Fibroblast of skin of left quadriceps (primary cell): Measurements from ENCODE around the gene MRC1.
"Not testable (repeated sequence)": the region's sequence is repeated elsewhere in the genome, so short reads cannot be mapped to it uniquely, and the experiment has no call there.

Experiments
- DNase-seq, 2 experiments: peaks; one replicate each; pipeline ENCODE4 v3.0.0-alpha.2; 2013; ENCODE audit warnings: low read depth in 2 of 2

Gene MRC1

GRCh38 chr10:17905491-17905890, 96.3 kb downstream of the MRC1 start:
- DNase-seq = no peak

DNA sequence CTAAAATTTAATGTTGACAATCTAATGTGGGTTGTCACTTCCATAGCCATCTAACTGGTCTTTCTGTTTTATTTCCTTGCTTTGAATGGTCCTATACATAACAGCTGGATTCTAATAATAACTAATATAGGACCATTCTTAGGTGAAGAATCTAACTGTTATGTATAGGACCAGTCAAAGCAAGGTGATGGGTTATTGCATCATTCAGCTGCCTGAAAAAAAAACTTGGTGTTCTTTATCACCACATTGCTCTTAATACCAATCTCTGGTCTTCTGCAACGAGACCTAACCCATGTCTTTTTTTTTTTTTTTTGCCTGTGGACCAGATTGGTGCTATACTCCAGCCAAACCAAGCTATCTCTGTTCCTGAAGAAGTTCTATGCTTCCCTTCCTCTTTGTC, 96.9 kb downstream of the MRC1 start:
- no peak for DNase-seq

GRCh38 chr10:17907641-17908040, 98.5 kb downstream of the MRC1 start:
- DNase-seq = no peak

- peak; percentile 27 for DNase-seq
Observed at GRCh38 chr10:17910125-17910789, 101.1 kb downstream of the MRC1 start.

DNA sequence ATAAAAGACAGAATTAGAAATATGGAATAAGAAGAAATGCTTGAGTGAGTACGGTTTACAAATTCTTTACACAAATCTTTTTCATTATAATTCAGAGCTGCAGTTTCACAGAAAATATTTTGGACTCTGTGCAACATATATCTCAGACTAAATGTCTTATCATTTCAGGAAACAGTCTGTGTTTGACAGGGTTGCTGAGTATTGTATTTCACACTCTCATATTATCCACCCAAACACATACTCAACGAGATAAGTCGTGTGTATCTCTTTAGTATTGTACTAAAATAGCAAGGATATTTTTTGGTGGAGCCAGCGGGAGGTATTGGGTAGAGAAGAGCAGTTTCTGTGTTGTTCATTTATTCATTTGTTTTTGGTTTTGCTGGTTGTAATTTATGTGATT, 103.6 kb downstream of the MRC1 start:
- DNase-seq = no peak

- DNase-seq = no peak
Observed at GRCh38 chr10:17913604-17914003, 104.5 kb downstream of the MRC1 start.

DNA sequence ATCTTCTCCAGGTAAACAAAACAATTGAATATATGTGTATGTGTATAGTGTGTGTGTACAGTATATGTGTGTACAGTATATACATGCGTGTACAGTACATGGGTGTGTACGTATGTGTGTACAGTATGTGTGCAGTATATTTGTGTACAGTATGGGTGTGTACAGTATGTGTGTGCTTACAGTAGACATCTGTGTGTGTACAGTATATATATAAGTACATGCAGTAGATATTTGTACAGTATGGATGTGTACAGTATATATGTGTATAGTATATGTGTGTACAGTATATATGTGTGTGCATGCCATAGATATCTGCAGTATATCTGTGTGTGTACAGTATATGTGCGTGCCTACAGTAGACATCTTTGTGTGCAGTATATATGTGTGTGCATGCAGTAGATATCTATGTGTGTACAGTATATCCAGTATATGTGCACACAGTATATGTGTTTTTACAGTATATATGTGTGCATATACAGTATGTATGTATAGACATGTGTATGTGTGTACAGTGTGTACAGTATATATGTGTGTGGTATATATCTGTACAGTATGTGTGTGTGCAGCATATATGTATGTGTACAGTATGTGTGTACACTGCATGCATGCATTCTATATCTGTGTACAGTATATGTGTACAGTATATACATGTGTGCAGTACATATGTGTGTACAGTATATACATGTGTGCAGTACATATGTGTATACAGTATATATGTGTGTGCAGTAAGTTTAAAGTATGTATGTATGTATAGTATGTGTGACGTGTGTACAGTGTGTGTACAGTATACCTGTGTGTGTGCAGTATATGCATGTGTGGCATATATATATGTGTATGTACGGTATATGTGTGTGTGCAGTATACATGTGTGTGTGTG, 105.3 kb downstream of the MRC1 start:
- no peak for DNase-seq

DNA sequence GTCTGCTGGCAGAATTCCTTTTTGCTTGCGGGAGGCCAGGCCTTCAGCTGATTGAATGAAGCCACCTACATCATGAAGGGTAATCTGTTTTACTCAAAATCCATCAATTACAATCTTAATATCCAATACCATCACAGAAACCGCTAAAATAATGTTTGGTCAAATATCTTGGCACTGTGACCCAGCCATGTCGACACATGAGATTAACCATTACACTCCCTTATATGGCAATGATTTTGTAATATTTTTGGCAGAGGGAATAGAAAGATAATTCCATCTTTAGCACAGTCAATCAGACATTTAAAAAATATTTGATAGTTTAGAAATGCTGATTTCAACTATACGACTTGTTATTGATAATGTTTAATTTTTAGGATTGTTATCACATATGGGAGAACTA, 106.0 kb downstream of the MRC1 start:
- no peak for DNase-seq

DNA sequence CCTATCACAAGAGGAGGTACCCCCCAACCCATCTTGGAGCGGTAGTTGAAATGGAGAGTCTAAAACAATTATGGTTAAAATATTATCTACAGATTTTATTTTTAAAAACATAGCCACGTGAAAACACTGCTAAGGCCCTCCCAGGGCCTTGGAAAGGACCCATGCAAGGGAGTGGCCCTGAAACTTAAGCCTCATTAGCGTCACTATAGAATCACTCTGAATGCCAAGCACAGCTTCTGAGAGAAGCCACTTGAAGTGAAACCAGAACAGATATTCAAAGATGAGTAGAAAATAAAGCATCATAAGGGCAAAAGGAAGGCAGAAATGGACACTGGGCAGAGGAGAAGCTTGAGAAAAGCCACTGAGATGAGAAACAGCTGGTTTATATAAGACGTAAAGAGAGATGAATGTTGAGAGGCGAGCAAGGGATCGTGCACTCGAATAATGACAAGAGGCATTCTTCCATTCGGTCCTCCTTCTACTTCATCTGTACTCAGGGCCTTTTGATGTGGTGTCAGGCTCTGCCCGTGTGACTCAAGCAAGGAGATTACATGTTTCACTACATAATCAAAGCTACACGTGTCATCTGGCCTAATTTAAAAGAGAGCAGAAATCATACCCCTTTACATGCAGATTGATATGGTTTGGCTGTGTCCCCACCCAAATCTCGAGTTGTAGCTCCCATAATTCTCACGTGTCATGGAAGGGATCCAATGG, 109.2 kb downstream of the MRC1 start:
- DNase-seq = no peak

DNA sequence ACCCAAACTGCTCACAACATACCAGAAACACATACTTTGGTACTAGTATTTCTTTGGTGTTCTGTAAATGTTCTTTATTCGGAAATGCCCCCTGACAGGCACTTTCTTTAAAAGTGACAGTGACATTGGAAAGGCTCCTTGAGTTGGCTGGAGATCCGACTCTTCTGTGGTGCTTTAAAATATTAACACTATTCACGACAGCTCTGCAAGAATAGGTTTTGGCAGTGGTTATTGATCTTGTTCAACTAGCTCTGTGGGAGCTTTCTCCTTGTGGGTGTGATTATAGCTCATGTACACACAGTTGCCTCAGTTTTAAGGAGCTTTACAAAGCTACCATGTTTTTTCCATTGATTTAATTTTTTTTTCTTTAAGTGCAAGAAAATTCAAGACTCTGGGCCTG, 112.2 kb downstream of the MRC1 start:
- no peak for DNase-seq

- DNase-seq = peak; percentile 46 to 48
Observed at GRCh38 chr10:17923728-17924127, 114.6 kb downstream of the MRC1 start.

DNA sequence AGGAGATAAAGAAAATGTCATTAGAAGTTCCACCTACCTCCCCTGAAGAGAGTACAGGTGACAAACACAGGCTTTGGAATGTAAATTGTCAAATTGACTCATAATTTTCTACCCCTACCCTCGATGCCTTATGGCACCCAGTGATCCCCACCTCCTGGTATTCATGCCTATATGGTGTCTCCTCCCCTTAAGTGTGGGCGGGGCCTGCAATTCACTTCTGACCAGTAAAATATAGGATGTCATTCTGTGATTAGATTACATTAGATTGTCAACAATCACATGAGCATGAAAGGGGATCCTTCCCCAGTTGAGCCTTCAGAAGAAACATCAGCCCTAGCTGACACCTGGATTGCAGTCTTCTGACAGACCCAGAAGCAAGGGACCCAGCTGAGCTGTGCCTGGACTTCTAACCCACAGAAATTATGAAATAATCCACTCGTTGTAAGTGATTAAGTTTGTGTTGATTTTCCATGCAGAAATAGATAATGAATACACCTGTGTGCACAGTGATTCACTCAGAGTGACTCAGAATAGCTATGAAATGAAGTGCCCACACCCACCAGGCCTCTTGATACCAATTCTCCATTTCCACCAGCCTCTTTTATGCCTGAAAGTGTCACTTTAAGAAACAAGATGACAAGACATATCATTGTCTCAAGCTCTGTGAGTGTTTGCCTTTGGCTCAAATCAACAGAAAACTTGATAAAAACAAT, 134.0 kb downstream of the MRC1 start:
- DNase-seq = no peak

DNA sequence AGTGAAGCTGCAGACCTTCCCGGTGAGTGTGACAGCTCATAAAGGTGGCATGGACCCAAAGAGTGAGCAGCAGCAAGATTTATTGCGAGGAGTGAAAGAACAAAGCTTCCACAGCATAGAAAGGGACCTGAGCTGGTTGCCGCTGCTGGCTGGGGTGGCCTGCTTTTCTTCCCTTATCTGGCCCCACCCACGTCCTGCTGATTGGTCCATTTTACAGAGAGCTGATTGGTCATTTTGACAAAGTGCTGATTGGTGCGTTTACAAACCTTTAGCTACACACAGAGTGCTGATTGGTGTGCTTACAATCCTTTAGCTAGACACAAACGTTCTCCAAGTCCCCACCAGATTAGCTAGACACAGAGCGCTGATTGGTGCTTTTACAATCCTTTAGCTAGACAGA, 141.1 kb downstream of the MRC1 start:
- not testable (repeated sequence) for DNase-seq

- no peak for DNase-seq
Observed at GRCh38 chr10:17950726-17951125, 141.6 kb downstream of the MRC1 start.

DNA sequence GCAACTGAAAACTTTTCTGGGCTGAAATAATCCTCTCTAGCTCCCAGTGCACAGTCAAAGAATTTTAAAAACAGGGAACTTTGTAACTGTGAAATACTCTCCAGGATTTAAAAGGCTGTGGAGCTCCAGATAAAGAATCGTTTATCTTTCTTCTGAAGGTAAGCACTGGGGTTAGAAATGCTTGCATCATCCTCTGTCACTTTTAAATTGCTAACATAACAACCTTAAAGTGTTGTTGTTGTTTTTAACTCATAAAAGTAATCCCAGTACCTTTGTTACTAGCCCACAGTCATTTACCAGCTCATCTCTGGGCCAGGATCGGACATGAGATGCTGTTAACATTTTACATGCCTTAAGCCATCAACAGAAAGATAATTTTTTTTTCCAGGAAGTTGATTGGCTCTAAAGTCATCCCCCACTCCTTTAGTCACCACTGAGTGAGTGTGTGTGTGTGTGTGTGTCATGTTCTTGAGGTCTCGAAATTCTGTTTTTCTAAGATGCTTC, 142.8 kb downstream of the MRC1 start, which contains the start of gene SLC39A12:
SLC39A12 (plus strand) TSS at position 51 of the 504 bp plus-strand sequence. CDS start 1,359 bp downstream, outside the sequence.
- peak; percentile 26 to 34 for DNase-seq

DNA sequence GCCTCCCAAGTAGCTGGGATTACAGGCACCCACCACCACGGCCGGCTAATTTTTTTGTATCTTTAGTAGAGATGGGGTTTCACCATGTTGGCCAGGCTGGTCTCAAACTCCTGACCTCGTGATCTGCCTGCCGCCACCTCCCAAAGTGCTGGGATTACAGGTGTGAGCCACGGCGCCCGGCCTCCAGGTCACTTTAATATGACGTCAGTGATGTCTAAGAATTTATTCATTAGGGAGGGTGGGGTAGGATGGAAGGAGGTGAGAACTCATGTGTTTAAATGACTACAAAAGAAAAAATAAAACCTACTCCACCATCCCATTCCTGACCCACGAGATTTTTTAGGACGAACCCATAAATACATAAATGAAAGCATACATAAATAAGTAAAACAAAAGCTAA, 145.2 kb downstream of the MRC1 start:
- DNase-seq = not testable (repeated sequence)

GRCh38 chr10:17954861-17955260, 145.7 kb downstream of the MRC1 start:
- peak; percentile 7 for DNase-seq

GRCh38 chr10:17958049-17958448, 148.9 kb downstream of the MRC1 start:
- no peak for DNase-seq

DNA sequence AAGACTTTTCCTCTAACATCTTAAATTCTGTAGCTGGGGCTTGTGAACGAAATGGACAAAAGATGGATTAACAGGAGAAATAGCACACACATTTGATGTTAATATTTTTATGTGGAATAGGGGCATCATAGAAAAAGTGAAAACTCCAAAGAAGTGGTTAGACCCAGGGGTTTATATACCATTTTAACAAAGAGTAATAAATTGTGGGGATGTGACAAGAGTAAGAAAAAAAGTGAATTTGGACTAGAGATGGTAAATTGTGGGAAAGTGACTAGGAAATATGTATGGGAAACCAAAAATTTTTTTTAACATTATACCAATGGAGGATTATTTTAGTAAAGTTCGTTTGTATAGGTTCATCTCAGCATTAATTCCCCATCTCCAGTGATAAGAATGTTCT, 150.7 kb downstream of the MRC1 start:
- DNase-seq = no peak
